ENCODE measurements around the gene TAOK3. TPM values are rescaled to one million over a fixed set of nuclear protein-coding genes. Genes with fewer than 3 reads are reported as not detected.

The TAOK3 gene
- total and polyA plus RNA-seq, 2 of the 8 experiments (the other 6 are each of a cell fraction or from before 2014, with no cell fraction given) = 5.2 to 9.3 TPM

DNA sequence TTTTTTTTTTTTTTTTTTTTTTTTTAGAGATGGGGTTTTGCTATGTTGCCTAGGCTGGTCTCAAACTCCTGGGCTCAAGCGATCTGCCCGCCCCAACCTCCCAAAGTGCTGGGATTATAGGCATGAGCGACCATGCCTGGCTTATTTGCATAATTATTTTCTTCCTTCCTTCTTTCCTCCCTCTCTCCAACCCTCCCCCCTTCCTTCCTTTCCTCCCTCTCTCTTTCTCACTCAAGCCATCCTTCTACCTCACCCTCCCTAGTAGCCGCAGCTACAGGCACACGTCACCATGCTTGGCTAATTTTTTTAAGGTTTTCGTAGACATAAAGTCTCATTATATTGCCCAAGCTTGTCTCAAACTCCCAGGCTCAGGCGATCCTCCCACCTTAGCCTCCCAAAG, 152.9 kb downstream of the TAOK3 start:
- H3K23ac ChIP-seq (ENCODE audit: insufficient read length) = no peak overlapping the region
- no peaks in the 10 kb centered on the region for H4K20me1 ChIP-seq (replicated peaks in 1 of 2; ENCODE audit: control insufficient read depth in 1 of 2, insufficient read depth in 2 of 2, low read length in 2 of 2)
- no peaks in the 10 kb centered on the region for H3K4me1 ChIP-seq (replicated peaks in 1 of 4; ENCODE audit: control insufficient read depth in 3 of 4, insufficient read depth in 4 of 4, low read length in 3 of 4)
- no peak for DNase-seq (ENCODE audit: low read depth in 1 of 2, low spot score in 2 of 2)
- H2BK15ac ChIP-seq (ENCODE audit: low read length) = no peak overlapping the region
- H2AFZ ChIP-seq (ENCODE audit: low read length) = no peak overlapping the region
- H4K91ac ChIP-seq (replicated peaks; ENCODE audit: insufficient read length, low read length) = no peak overlapping the region
- no peak overlapping the region for H4K5ac ChIP-seq (ENCODE audit: insufficient read length, low read depth, low read length)
- H2BK120ac ChIP-seq (replicated peaks; ENCODE audit: low read depth, low read length) = no peak overlapping the region
- no peak overlapping the region for H3K18ac ChIP-seq (ENCODE audit: extremely low read depth, low read length)
- no peak overlapping the region for H4K8ac ChIP-seq (ENCODE audit: extremely low read depth, insufficient read depth, low read length)
- H2BK12ac ChIP-seq (ENCODE audit: low read depth, low read length) = no peak overlapping the region
- H3K14ac ChIP-seq (ENCODE audit: insufficient read length) = no peak overlapping the region
- no peak overlapping the region for H2BK20ac ChIP-seq (ENCODE audit: low read length)
- H3K27ac ChIP-seq (ENCODE audit: low read depth, low read length) = no peak overlapping the region
- WGBS, 2 experiments (ENCODE audit: extremely low coverage in 1 of 2, insufficient coverage in 1 of 2, insufficient read length in 1 of 2, insufficient replicate concordance in 2 of 2, low coverage in 1 of 2, low lambda C conversion rate in 2 of 2, missing lambda C conversion rate in 1 of 2) = 92% methylated on average over 7 of the region's 7 CpGs; no CpG with 5 or more reads in 1 of the 2 experiments
- H3K4ac ChIP-seq (replicated peaks; ENCODE audit: insufficient read length, low read depth, low read length) = no peak overlapping the region
- no peaks in the 10 kb centered on the region for H3K79me2 ChIP-seq (ENCODE audit: control insufficient read depth in 1 of 2, insufficient read depth in 2 of 2, low read length in 2 of 2)
- no peak overlapping the region for H3K4me2 ChIP-seq (ENCODE audit: insufficient read depth in 1 of 2, low read depth in 2 of 2, low read length in 2 of 2)
- no peak overlapping the region for H3K56ac ChIP-seq (replicated peaks; ENCODE audit: insufficient read length, low read depth, low read length)
- no peak overlapping the region for H2BK5ac ChIP-seq (ENCODE audit: low read depth, low read length)
- TF ChIP-seq ZNF274 (IDR thresholded peaks at IDR 0.05; ENCODE audit: borderline replicate concordance, extremely low read depth, low read length) (no peak), RNF2 (IDR thresholded peaks at IDR 0.05; ENCODE audit: borderline replicate concordance, low read depth, low read length, missing control alignments, poor library complexity, severe bottlenecking) (no peak), EZH2 (IDR thresholded peaks at IDR 0.05; ENCODE audit: low read depth, low read length, severe bottlenecking) (no peak), SIN3A (conservative IDR thresholded peaks at IDR 0.05 in 1 of 2, IDR thresholded peaks at IDR 0.05 in 1 of 2; ENCODE audit: low read depth in 1 of 2, low read length in 2 of 2) (no peak), CEBPB (IDR thresholded peaks at IDR 0.05; ENCODE audit: low read depth, low read length) (no peak), EGR1 (IDR thresholded peaks at IDR 0.05; ENCODE audit: borderline replicate concordance, low read depth, low read length) (no peak), KDM1A (IDR thresholded peaks at IDR 0.05; ENCODE audit: borderline replicate concordance, low read length) (no peak), CBX5 (IDR thresholded peaks at IDR 0.05; ENCODE audit: low read depth, low read length) (no peak), HDAC2 (IDR thresholded peaks at IDR 0.05; ENCODE audit: borderline replicate concordance in 1 of 2, low read depth in 2 of 2, low read length in 2 of 2) (no peak), POLR2A (IDR thresholded peaks at IDR 0.05; ENCODE audit: control extremely low read depth in 1 of 2, low read depth in 2 of 2, low read length in 2 of 2) (no peak), SAP30 (IDR thresholded peaks at IDR 0.05; ENCODE audit: insufficient read depth, insufficient replicate concordance, low read length) (no peak)
- no peaks in the 10 kb centered on the region for H3K36me3 ChIP-seq (ENCODE audit: control insufficient read depth in 2 of 4, insufficient read depth in 4 of 4, low read length in 3 of 4)
- H3K4me3 ChIP-seq (ENCODE audit: extremely low read depth in 1 of 4, insufficient read depth in 2 of 4, low read depth in 3 of 4, low read length in 4 of 4) = no peak overlapping the region
- H3K9me3 ChIP-seq (ENCODE audit: insufficient read depth in 2 of 2, low read depth in 1 of 2, low read length in 1 of 2) = no peaks in the 10 kb centered on the region
- H2AK5ac ChIP-seq (ENCODE audit: low read depth, low read length) = no peak overlapping the region
- no peaks in the 10 kb centered on the region for H3K27me3 ChIP-seq (replicated peaks in 1 of 4; ENCODE audit: control insufficient read depth in 3 of 4, extremely low read depth in 1 of 4, insufficient read depth in 3 of 4, low read length in 3 of 4)
- H3K79me1 ChIP-seq (ENCODE audit: low read depth, low read length) = no peaks in the 10 kb centered on the region
- POLR2A ChIA-PET (ENCODE audit: partially characterized antibody) = interaction anchor here (0.6 kb wide), 1 partner anchor 1800 kb away, joined by 3 read pairs; no protein-coding TSS in a partner anchor
- H3K23me2 ChIP-seq (ENCODE audit: low read depth, low read length) = peaks cover 2% of the 10 kb centered on the region; the same call in 1 of the 2 replicates
- H3K9ac ChIP-seq (replicated peaks in 1 of 4; ENCODE audit: extremely low read depth in 1 of 4, low read depth in 3 of 4, low read length in 3 of 4) = peak overlapping the region in 1 of 4 experiments; percentile 40; a peak in 1 of 7 replicates
- CTCF ChIA-PET (ENCODE audit: partially characterized antibody) = interaction anchor here (1.7 kb wide), 1 partner anchor 157 kb away, joined by 4 read pairs; the partner anchor contains the start of gene SUDS3
- FAIRE-seq = no peak
